BE2C (cell line): ENCODE measurements around the gene CLTCL1.

Source experiments
- DNase-seq: peaks from one replicate; pipeline ENCODE4 v3.0.0-alpha.2; 2020
- H3K27me3 ChIP-seq: fragments of 250-450 bp; sonication (Bioruptor Pico); 2 replicates; pipeline ENCODE4 v1.5.1; 2020; ENCODE audit warnings: mild to moderate bottlenecking
- H3K36me3 ChIP-seq: fragments of 250-450 bp; sonication (Bioruptor Pico); 2 replicates; pipeline ENCODE4 v1.5.1; 2020; ENCODE audit warnings: mild to moderate bottlenecking
- H3K4me1 ChIP-seq: fragments of 250-450 bp; sonication (Bioruptor Pico); 2 replicates; pipeline ENCODE4 v1.5.1; 2020
- H3K4me3 ChIP-seq: 2 replicates; pipeline ENCODE4 v1.5.1; 2011; ENCODE audit warnings: low read depth, low read length
- H3K9me3 ChIP-seq: fragments of 250-450 bp; sonication (Bioruptor Pico); 2 replicates; pipeline ENCODE4 v1.5.1; 2020
- CTCF ChIP-seq: IDR thresholded peaks from 2 replicates; pipeline ENCODE4 v1.5.1; 2012; ENCODE audit warnings: mild to moderate bottlenecking, low read depth, low read length

CLTCL1 gene

GRCh38 chr22:19178657-19179496 is 112.6 kb downstream of the CLTCL1 start, which contains the start of gene SLC25A1:
Gene SLC25A1, minus strand, starts transcription at chr22:19178736. Its CDS starts 63 bp downstream, at chr22:19178673.
- H3K27me3 ChIP-seq = no peaks in the 10 kb centered on the region
- H3K4me3 ChIP-seq = peak within 1 kb of the TSS; percentile 72
- TF ChIP-seq CTCF = no peak
- DNase-seq = peak; percentile 96
- H3K36me3 ChIP-seq = no peaks in the 10 kb centered on the region
- H3K4me1 ChIP-seq = peaks cover 16% of the 10 kb centered on the region
- no peaks in the 10 kb centered on the region for H3K9me3 ChIP-seq

GRCh38 chr22:19178065-19178656 is 113.4 kb downstream of the CLTCL1 start:
- Histone ChIP-seq H3K36me3 (no peaks in the 10 kb centered on the region; the same call in 1 of the 2 replicates), H3K4me1 (peaks cover 16% of the 10 kb centered on the region), H3K27me3 (no peaks in the 10 kb centered on the region), H3K4me3 (peak overlapping the region; percentile 62), H3K9me3 (no peaks in the 10 kb centered on the region)
- DNase-seq = peak; percentile 60
- no peak for TF ChIP-seq CTCF

- no peak for DNase-seq
These were observed 114.1 kb downstream of the CLTCL1 start for GRCh38 chr22:19177164-19178064.

GRCh38 chr22:19176732-19177131 is 114.8 kb downstream of the CLTCL1 start:
- Histone ChIP-seq H3K4me3 (peak overlapping the region; percentile 11; the same call in 1 of the 2 replicates), H3K36me3 (no peaks in the 10 kb centered on the region; the same call in 1 of the 2 replicates), H3K9me3 (no peaks in the 10 kb centered on the region), H3K4me1 (peaks cover 16% of the 10 kb centered on the region), H3K27me3 (no peaks in the 10 kb centered on the region)
- no peak for DNase-seq
- no peak for TF ChIP-seq CTCF

More at GRCh38 chr22:19177164-19178064, 114.1 kb downstream of the CLTCL1 start:
- no peak for TF ChIP-seq CTCF
- Histone ChIP-seq H3K4me3 (peak overlapping the region; percentile 62), H3K36me3 (no peaks in the 10 kb centered on the region; the same call in 1 of the 2 replicates), H3K9me3 (no peaks in the 10 kb centered on the region), H3K27me3 (no peaks in the 10 kb centered on the region), H3K4me1 (peaks cover 16% of the 10 kb centered on the region)

GRCh38 chr22:19176175-19176643 is 115.3 kb downstream of the CLTCL1 start:
- Histone ChIP-seq H3K36me3 (no peaks in the 10 kb centered on the region; the same call in 1 of the 2 replicates), H3K9me3 (no peaks in the 10 kb centered on the region), H3K4me3 (no peak overlapping the region), H3K4me1 (peaks cover 16% of the 10 kb centered on the region), H3K27me3 (no peaks in the 10 kb centered on the region)
- DNase-seq = peak; percentile 49
- no peak for TF ChIP-seq CTCF
